Measurements from ENCODE around the gene ARRDC2.
"Not testable (repeated sequence)": the region's sequence is repeated elsewhere in the genome, so short reads cannot be mapped to it uniquely, and the experiment has no call there.

The ARRDC2 gene

GRCh38 chr19:17989425-17990094 lies 18.4 kb upstream of the ARRDC2 start:
- DNase-seq (ENCODE audit: low spot score) (no peak), FAIRE-seq (no peak)

- DNase-seq (ENCODE audit: low spot score) (no peak), FAIRE-seq (no peak)
Observed at GRCh38 chr19:17993076-17993813, 14.7 kb upstream of the ARRDC2 start.

- FAIRE-seq: no peak
Observed at GRCh38 chr19:17996826-17997316, 11.1 kb upstream of the ARRDC2 start.

GRCh38 chr19:17997969-17998826 lies 9.8 kb upstream of the ARRDC2 start:
- FAIRE-seq (no peak), DNase-seq (ENCODE audit: low spot score) (no peak)

More at GRCh38 chr19:17996826-17997316, 11.1 kb upstream of the ARRDC2 start:
- peak; percentile 84 for DNase-seq (ENCODE audit: low spot score)

GRCh38 chr19:17998827-17999150 lies 9.2 kb upstream of the ARRDC2 start:
- no peak for DNase-seq (ENCODE audit: low spot score)
- no peak for FAIRE-seq

- DNase-seq (ENCODE audit: low spot score) (no peak), FAIRE-seq (no peak)
Observed at GRCh38 chr19:17999684-18000479, 8.1 kb upstream of the ARRDC2 start.

GRCh38 chr19:18000480-18000914 lies 7.5 kb upstream of the ARRDC2 start:
- DNase-seq (ENCODE audit: low spot score) (no peak), FAIRE-seq (no peak)

GRCh38 chr19:18000915-18001776 lies 6.8 kb upstream of the ARRDC2 start:
- FAIRE-seq (no peak), DNase-seq (ENCODE audit: low spot score) (peak; percentile 85)

GRCh38 chr19:18001777-18002345 lies 6.1 kb upstream of the ARRDC2 start:
- no peak for FAIRE-seq
- DNase-seq (ENCODE audit: low spot score): no peak

GRCh38 chr19:18002347-18002850 lies 5.6 kb upstream of the ARRDC2 start:
- no peak for DNase-seq (ENCODE audit: low spot score)
- no peak for FAIRE-seq

GRCh38 chr19:18005750-18006149 lies 2.2 kb upstream of the ARRDC2 start:
- FAIRE-seq; DNase-seq (ENCODE audit: low spot score): not testable (repeated sequence)

GRCh38 chr19:18007044-18007916 lies 690 bp upstream of the ARRDC2 start:
- DNase-seq (ENCODE audit: low spot score) (peak; percentile 82), FAIRE-seq (no peak)

GRCh38 chr19:18008814-18009213 lies 844 bp downstream of the ARRDC2 start:
- DNase-seq (ENCODE audit: low spot score) (no peak), FAIRE-seq (no peak)

- DNase-seq (ENCODE audit: low spot score) (no peak), FAIRE-seq (no peak)
Observed at GRCh38 chr19:18009412-18010066, 1.6 kb downstream of the ARRDC2 start.

- DNase-seq (ENCODE audit: low spot score) (no peak), FAIRE-seq (no peak)
Observed at GRCh38 chr19:18010149-18010548, 2.2 kb downstream of the ARRDC2 start.

- FAIRE-seq (no peak), DNase-seq (ENCODE audit: low spot score) (no peak)
Observed at GRCh38 chr19:18013210-18014111, 5.5 kb downstream of the ARRDC2 start.

GRCh38 chr19:18014197-18014596 lies 6.2 kb downstream of the ARRDC2 start:
- no peak for DNase-seq (ENCODE audit: low spot score)
- FAIRE-seq: no peak
